NCI-H2171 treated with DMSO at 0.1 percent for 48 hours (cell line): ENCODE results near the gene ATR.
"Not testable (repeated sequence)": the region's sequence is repeated elsewhere in the genome, so short reads cannot be mapped to it uniquely, and the experiment has no call there.

Source experiments
- DNase-seq: peaks from one replicate; lab custom pipeline; 2025; lab: John Stamatoyannopoulos, UW

ATR gene

GRCh38 chr3:142578329-142579223 lies at the start of gene ATR:
ATR (minus strand) TSS chr3:142578733; CDS start chr3:142578704, 29 bp downstream.
- DNase-seq: peak; percentile 95

GRCh38 chr3:142626971-142627370 lies 48.4 kb upstream of the ATR start:
- no peak for DNase-seq

GRCh38 chr3:142625153-142625440 lies 46.6 kb upstream of the ATR start:
- no peak for DNase-seq

- DNase-seq: peak; percentile 22
These were observed 46.0 kb upstream of the ATR start for GRCh38 chr3:142624341-142625152.

- DNase-seq: no peak
These were observed 44.7 kb upstream of the ATR start for GRCh38 chr3:142623194-142623593.

GRCh38 chr3:142622405-142622804 lies 43.9 kb upstream of the ATR start:
- no peak for DNase-seq

- DNase-seq: peak; percentile 97
These were observed 40.5 kb upstream of the ATR start for GRCh38 chr3:142618917-142619461.

GRCh38 chr3:142615171-142615570 lies 36.6 kb upstream of the ATR start:
- DNase-seq: no peak

- DNase-seq: no peak
These were observed 35.6 kb upstream of the ATR start for GRCh38 chr3:142614059-142614626.

- no peak for DNase-seq
These were observed 35.0 kb upstream of the ATR start for GRCh38 chr3:142613491-142613890.

GRCh38 chr3:142611206-142611605 lies 32.7 kb upstream of the ATR start:
- no peak for DNase-seq

- no peak for DNase-seq
These were observed 30.6 kb upstream of the ATR start for GRCh38 chr3:142609136-142609535.

- no peak for DNase-seq
These were observed 30.1 kb upstream of the ATR start for GRCh38 chr3:142608631-142609030.

- DNase-seq: no peak
These were observed 26.4 kb upstream of the ATR start for GRCh38 chr3:142604940-142605339.

GRCh38 chr3:142603386-142603705 lies 24.8 kb upstream of the ATR start:
- DNase-seq: not testable (repeated sequence)

GRCh38 chr3:142602619-142603385 lies 24.3 kb upstream of the ATR start:
- no peak for DNase-seq

- no peak for DNase-seq
These were observed 23.2 kb upstream of the ATR start for GRCh38 chr3:142601713-142602112.

- no peak for DNase-seq
These were observed 19.4 kb upstream of the ATR start for GRCh38 chr3:142597906-142598305.

- no peak for DNase-seq
These were observed 18.2 kb upstream of the ATR start for GRCh38 chr3:142596726-142597088.

- DNase-seq: peak; percentile 92
These were observed 17.6 kb upstream of the ATR start, which contains the start of gene PLS1 for GRCh38 chr3:142595951-142596725. PLS1 (plus strand) TSS chr3:142596393; CDS start chr3:142664238, 67,845 bp downstream.

- DNase-seq: no peak
These were observed 17.0 kb upstream of the ATR start for GRCh38 chr3:142595581-142595950.
